Right forelimb (tissue), 1 donor: ENCODE results near the gene CTDSPL2.
"Not testable (repeated sequence)": the region's sequence is repeated elsewhere in the genome, so short reads cannot be mapped to it uniquely, and the experiment has no call there.

Source experiments
- DNase-seq: peaks from one replicate; pipeline ENCODE4 v3.0.0-alpha.2; 2018

CTDSPL2 gene

DNA sequence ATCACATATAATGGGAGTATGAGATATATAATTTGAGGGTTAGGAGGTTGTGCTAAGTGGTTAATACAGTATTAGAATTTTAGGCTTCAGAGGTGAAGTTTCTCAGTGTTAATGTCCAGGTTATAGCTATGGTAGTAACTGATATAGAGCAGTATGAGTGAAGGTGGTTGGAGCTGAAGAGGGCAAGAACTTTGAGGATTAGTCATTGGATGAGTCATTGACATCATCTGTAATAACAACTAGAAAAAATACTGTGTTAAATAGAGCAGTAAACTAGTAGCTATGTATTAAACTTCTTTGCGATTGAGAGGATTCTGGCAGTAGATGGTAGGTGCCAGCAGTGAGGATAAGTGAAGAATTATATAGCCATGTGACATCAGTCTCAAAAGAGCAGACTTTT lies 62.0 kb downstream of the CTDSPL2 start:
- DNase-seq, result no peak

DNA sequence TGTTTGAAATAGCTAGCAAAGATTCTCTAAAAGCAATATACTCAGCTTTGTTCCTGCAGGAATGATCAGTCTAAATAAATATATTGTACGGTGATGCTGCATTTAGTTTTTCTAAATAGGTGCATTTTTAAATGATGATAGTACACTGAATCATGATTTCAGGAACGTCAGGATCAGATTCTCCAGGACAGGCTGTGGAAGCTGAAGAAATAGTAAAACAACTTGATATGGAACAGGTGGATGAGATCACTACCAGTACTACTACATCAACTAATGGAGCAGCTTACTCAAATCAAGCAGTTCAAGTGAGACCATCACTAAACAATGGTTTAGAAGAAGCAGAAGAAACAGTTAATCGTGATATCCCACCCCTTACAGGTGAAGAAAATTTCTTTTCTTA lies 63.2 kb downstream of the CTDSPL2 start:
- DNase-seq, result no peak

DNA sequence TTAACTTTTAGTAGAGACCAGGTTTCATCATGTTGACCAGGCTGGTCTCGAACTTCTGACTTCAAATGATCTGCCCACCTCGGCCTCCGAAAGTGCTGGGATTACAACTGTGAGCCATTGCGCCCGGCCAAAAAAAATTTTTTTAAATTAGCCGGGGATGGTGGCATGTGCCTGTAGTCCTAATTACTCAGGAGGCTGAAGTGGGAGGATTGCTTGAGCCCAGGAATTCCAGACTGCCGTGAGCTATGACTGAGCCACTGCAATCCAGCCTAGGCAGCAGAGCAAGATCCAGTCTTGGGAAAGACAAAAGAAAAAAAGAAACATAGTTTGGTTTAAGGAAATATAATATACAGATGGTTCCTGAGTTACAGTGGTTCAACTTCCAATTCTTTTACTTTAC lies 64.6 kb downstream of the CTDSPL2 start:
- no peak for DNase-seq

DNA sequence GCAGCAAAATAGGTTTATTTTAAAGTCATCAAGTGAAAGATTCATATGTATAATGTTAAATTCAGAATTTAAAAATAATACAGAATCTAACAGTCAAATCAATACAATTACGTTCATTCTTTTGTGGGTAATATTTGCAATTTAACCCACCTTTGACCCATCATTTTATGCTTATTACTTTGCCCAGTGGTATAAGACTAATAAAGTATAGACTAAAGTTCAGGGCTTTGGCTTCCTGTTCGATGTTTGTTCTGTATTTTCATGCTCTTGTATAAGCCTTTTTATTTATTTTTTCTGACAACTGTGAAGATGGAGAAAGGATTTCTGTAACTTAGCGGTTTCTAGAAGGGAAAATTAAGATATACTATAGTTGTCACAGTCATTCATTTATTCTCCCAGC lies 65.2 kb downstream of the CTDSPL2 start:
- no peak for DNase-seq

DNA sequence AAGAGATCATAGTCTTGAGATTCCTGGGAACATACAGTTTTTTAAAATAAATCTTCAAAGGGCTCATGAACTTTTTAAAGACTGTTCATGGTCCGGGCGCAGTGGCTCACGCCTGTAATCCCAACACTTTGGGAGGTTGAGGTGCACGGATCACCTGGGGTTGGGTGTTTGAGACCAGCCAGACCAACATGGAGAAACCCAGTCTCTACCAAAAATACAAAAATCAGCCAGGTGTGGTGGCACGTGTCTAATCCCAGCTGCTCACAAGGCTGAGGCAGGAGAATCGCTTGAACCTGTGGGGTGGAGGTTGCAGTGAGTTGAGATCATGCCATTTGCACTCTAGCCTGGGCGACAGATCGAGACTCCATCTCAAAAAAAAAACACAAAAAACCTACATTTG lies 68.1 kb downstream of the CTDSPL2 start:
- DNase-seq, result no peak

DNA sequence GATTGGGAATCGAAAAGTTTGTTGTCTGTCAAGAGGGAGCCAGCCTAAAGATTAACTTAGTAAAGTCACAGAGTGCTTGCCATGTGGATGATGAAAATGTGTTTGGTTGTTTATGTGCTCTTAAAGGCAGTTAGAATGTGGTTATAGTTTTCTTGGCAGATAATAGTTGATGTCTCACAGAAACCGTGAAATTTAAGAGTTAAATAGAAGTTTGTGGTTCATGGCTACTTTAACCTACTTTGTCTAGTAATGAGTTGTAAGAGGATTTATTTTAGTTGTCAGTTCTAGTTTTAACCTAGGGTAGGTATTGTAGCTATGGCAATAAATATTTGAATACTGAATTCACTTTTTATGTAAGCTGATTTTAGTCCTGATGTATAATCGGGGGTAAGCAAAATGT lies 73.1 kb downstream of the CTDSPL2 start:
- no peak for DNase-seq

DNA sequence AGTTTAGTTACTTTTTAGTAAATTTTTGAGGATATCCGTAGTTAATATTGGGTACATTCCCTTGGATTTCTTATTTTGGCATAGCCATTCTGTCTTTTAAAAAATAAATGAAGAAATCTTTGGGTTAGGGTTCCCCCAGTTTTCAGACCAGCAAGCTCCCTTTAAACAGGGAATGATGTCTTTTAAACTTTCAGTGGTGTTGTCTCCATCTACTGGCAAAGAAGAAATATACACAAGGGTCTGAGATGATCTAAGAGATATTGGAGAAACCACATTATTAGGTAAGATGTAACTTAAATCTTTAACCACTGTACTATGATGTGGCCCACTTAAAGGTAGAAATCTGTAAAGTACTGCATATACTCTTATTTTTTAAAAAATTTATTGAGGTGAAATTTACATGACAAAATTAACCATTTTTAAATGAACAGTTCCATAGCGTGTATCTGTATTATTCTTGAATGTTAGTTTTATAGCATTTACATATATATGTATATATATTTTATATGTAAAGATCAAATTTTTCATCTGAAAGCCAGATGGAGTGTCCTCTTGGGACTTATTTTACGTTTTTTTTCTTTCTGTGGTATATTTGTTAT lies 74.4 kb downstream of the CTDSPL2 start:
- no peak for DNase-seq

DNA sequence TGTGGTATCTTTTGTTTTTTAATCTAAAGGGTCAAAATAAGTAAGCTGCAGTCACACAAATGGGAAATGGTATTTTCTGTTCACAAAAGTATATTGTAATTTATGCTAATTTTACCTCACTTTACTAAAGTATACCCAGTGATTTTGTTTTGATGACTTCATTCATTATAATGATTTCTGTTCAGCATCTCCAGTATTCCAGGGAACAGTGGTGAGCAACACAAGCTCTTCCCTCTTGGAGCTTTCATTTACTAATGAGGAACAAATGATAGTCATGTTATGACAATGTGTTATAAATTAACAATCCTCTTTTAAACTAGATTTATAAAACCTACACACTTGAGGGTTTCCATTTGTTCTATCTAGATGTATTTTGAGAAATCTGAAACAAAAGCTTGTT lies 89.0 kb downstream of the CTDSPL2 start:
- no peak for DNase-seq

DNA sequence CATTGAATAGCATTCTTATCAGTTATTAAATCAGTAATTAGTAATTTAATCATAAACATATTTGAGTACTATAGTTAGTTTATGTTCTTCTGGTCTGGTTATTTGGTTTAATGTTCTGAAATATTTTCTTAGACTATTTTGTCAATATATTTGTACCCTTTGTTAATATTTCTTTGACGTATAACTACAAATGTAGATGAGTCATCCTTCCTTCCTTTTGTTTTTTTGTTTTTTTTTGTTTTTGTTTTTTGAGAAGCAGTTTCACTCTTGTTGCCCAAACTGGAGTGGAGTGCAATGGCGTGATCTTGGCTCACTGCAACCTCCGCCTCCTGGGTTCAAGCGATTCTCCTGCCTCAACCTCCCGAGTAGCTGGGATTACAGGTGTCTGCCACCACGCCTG lies 92.1 kb downstream of the CTDSPL2 start:
- DNase-seq, result no peak

DNA sequence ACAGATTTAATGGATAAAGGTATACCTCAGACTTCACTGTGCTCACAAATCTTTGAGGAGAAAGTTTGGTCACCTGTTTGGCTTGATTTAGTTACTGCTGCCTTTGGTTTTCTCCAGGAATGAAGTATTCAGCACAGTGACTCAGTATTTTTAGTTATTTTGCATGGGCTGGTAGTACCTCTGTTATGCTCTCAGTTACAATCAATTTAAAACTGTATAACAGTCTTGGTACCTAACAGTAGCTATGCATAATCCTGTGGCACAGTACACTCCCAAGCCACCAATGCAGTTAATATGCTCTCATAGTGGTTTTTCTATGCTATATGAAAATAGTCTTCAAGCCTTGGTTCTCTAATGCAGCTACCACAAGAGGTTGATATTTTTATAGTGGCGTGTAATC lies 97.6 kb downstream of the CTDSPL2 start:
- DNase-seq, result no peak

DNA sequence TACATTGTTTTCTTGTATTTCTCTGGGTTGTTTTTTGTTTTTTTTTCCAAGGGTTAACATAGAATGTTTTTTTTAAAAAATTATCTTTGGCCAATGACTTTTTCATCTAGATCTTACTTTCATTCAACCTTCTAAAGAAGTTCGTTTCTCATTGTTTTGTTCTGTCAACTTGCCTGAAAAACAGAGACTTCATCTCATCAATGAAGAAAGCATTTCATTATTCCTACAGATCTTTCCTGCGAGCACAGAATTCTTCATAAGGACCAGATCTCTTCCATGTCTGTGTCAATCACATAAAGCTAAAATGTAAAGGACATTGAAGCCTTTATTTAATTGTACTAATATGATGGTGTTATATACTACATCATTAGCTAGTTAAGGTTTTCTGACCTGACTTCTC lies 99.8 kb downstream of the CTDSPL2 start:
- no peak for DNase-seq

DNA sequence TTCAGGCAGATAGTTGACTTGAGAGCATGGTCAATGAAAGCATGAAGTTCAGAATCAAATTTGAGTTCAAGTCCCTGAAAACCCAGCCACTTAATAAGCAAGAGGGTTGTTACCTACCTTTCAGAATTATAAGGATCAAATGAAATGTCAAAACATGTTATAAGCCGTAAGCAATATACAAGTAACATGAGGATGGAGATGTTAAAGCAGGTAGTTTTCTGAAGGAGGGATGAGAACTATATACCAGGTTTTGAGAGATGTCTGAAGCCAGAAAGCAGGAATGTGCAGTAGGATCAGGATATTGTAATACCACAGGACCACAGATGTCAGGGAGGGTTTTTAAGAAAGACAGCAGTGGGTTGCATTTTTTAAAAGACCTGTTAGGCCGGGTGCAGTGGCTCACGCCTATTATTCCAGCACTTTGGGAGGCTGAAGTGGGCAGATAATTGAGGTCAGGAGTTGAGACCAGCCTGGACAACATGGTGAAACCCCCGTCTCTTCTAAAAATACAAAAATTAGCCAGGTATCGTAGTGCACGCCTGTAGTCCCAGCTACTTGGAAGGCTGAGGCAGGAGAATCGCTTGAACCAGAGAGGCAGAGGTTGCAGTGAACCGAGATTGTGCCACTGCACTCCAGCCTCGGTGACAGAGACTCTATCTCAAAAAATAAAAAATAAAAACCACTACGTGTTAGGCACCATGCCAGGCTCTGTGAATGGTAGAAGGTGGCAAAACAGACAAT lies 102.6 kb downstream of the CTDSPL2 start:
- no peak for DNase-seq

DNA sequence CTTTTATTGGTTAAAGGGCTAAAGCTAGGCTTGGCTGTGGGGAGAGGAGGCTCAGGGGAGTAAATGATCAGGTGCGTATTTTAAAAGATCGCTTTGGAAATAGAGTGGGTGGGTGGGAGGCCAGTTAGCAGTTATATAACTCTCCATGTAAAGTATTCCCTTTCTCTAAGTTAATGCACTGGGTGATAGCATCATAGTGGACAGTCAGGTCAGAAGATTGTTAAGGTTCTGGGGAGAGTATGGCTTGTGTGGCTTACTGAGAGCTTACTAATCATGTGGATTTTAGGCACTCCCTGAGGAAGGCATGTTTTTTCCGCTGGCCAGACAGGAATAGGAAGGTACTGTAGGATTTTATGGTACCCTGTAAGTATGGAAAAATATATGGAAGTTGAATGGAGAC lies 103.2 kb downstream of the CTDSPL2 start:
- DNase-seq, result no peak

DNA sequence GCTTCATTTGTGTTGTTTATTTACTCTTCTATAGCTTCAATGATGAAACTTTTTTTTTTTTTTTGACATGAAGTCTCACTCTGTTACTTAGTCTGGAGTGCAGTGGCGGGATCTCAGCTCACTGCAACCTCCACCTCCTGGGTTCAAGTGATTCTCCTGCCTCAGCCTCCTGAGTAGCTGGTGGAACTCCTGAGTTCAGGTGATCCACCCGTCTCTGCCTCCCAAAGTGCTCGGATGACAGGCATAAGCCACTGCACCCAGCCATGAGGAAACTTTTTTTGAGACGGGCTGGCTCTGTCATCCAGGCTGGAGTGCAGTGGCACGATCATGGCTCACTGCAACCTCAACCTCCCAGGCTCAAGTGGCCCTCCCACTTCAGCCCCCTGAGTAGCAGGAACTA lies 104.8 kb downstream of the CTDSPL2 start:
- DNase-seq, result not testable (repeated sequence)

DNA sequence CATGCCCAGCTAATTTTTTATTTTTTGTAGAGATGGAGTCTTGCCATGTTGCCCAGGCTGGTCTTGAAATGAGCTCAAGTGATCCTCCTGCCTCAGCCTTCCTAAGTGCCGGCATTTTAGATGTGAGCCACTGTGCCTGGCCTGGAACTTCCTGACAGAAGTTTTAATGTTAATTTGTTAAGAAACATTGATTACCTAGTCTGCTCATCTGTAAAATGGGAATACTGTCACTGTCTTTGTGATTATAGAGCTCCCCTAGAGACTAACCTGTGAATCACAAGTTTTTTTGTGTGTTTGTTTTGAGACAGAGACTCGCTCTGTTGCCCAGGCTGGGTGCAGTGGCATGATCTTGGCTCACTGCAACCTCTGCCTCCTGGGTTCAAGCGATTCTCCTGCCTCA lies 105.3 kb downstream of the CTDSPL2 start:
- no peak for DNase-seq

DNA sequence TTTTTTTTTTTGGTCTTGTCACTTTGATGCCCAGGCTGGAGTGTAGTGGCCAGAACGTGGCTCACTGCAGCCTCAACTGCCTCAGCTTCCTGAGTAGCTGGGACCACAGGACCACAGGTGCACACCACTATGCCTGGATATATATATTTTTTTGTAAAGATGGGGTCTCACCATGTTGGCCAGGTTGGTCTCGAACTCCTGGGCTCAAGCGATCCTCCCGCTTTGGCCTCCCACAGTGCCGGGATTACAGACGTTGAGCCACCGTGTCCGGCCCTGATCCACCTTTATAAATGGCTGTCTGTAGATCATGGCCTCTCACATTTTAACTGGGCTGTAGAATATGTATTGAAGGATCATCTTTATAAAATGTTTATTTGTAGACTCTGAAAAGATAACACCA lies 107.7 kb downstream of the CTDSPL2 start:
- no peak for DNase-seq

DNA sequence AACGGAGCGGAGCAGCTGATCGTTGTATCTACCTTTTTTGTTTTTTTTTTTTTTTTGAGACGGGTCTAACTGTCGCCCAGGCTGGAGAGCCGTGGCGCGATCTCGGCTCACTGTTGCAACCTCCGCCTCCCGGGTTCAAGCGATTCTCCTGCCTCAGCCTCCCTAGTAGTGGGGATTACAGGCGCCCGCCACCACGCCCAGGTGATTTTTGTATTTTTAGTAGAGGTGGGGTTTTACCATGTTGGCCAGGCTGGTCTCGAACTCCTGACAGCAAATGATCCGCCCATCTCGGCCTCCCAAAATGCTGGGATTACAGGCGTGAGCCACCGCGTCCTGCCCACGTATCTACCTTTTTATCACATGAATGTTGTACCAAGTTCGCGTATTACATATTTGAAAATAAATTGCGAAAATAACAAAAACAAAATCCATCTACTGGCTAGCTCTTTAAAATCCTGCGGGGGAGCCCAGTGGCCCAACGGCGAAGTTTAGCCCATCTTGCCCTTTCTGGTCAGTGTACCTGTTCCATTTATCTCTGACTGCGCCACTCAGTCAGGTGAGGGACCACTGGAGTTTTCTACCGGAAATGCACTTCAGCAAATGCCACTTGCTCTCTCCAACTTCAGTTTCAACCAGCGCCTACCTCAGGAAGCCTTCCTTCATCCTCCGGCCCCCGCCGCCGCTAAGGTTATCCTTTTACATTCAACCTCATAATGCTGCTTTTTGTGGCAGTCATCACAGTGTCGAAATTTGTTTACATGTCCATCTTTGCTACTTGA lies 108.3 kb downstream of the CTDSPL2 start:
- peak; percentile 65 for DNase-seq

DNA sequence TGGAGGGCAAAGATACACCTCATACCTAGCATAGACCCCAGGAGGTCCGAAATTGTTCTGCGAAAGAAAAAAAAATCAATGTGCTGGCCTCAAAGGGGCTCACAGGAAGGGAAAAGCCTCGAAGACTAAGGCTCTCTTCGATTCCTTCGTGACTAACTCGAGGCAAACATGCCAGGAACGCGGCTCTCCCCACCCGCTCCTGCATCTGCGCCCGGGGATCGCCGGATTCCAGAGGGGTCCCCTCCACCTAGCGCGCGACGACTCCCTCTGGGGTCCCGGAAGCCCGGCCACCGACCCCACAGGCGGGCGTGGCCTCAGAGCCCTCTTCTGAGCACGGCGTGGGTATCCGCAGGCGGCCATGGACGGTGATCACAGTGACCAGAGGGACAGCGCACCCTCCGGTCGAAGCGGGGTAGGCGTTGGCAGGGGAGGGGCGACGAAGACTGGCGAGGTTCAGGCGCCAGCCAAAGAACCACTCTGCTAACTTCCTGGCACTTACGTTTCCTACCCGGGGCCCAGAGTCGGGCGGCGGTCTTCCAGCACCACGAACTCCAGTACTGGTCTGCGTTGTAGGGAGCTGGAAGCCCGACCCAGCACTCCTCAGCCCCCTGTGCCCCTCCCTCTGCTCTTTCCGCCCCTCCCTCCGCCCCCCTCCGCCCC lies 109.0 kb downstream of the CTDSPL2 start:
- DNase-seq, result no peak

DNA sequence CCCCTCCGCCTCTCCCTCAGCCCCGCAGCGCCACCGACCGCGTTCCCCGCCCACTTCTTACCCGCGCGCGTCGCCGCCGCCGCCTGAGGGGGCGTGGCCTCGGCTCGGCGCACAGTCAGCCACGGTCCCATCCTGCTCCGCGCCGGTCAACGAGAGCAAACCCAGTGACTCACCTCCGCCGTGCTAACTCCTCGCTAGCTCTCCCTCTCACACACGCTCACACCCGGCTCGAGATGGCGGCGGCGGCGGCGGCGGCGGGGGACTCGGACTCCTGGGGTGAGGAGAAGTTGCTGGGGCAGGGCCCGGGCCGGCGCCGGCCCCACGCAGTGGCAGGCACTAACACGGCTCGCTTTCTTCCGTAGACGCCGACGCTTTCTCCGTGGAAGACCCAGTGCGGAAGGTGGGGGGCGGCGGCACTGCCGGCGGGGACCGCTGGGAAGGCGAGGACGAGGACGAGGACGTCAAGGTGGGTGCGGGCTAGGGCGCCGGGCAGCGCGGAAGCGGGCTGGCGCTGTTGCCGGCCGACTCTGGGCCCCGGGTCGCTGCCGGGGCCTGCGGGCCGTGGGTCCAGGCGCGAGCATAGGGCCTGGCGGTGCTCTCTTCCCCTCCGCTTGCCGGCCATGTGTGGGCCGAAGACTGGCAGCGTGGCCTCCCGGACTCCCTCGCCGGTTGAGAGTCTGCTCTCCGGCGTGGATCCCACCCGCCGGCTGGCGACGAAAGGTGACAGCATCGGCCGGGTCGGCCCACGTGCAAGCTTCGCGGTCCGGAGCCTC lies 109.7 kb downstream of the CTDSPL2 start, which contains the start of gene EIF3J:
Gene EIF3J, plus strand, starts transcription at position 186 of the 773 bp plus-strand sequence. Its CDS starts 48 bp downstream, at position 234.
- peak; percentile 97 for DNase-seq

DNA sequence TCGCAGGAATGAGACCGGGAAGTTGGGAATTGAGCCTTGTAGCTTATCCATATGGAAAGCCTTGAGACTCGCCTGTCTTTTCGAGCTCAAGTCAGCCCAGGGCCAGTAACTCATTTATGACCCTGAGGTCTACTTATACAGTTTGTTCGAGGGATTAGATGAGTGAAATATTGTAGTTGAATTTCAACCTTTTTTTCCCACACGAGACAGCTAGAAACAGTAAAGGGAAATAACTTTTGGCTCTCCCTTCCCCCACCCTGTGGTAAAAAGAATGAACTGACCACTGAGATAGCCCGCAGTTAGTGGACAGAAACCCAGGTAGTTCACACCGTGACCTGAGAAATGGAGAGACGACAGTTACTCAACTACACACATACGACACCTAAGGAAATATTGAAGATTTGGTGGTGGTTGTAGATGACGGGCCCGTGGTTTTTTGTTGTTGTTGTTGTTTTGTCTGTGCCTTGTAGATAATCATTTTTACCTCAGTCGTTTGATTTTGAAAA lies 110.4 kb downstream of the CTDSPL2 start:
- no peak for DNase-seq

DNA sequence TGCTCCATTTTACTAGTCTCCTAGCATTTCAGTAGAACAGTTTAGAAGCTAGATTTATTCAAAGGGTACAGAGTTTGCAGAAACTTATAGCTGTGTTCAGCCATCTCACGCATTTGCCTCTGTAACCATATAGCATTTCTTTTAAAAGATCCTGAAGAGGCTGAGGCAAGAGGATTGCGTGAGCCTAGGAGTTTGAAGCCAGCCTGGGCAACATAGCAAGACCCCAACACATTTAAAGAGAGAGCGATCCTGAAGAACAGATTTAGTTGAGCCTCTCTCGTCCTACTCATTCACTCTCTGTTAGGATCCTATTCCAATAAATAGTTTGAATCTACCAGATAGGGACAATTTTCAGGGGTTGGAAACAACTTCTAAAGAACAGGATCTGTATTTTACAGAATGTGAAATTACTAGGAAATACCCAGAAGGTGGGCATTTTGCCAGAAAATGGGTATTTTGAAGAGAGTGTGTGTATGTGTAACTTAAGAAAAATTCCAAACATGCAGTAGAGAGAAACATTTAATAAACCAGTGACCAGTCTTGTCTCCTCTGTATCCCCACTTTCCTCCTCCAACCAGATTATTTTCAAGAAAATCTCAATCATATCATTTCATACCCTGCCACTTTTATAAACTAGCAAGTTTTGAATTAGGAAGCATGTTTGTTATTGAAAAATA lies 114.0 kb downstream of the CTDSPL2 start:
- DNase-seq, result no peak

DNA sequence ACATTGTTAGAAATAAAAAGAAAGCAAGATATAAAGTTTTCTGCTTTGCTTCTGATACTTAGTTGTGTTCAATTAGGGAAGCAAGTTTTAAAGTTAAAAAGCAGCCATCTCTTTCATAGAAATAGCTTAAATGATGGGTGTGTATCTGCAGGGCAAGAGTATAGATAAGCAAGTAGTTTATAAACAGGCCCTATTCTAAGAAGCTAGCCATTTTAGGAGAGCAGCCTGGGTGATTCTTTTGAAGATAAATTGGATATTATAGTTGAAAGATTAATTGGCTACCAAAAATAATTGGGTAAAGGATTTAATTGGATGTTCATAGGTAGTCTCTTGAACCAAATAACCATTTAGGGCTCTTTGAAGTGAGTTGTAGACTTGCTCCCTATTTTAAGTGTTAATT lies 115.2 kb downstream of the CTDSPL2 start:
- DNase-seq, result no peak
